MM.1S (cell line): ENCODE results near the gene PTCSC3.

Experiments
- EZH2 ChIP-seq: fragments of 300-600 bp; sonication (generic); optimal IDR thresholded peaks from 2 replicates; pipeline ENCODE3; 2017; ENCODE audit warnings: low read depth, mild to moderate bottlenecking, antibody characterized with exemption, low read length, mixed read lengths
- EZH2phosphoT487 ChIP-seq: fragments of 300-600 bp; sonication (generic); IDR thresholded peaks from 2 replicates; pipeline ENCODE4 v1.6.1; 2018; ENCODE audit warnings: antibody characterized with exemption, low read length
- TF ChIP-seq, protein P1 (sequence below): fragments of 300-600 bp; sonication (generic); IDR thresholded peaks from 2 replicates; pipeline ENCODE4 v1.5.1; 2016; ENCODE audit warnings: antibody characterized with exemption, low read length, mixed read lengths

DNA sequence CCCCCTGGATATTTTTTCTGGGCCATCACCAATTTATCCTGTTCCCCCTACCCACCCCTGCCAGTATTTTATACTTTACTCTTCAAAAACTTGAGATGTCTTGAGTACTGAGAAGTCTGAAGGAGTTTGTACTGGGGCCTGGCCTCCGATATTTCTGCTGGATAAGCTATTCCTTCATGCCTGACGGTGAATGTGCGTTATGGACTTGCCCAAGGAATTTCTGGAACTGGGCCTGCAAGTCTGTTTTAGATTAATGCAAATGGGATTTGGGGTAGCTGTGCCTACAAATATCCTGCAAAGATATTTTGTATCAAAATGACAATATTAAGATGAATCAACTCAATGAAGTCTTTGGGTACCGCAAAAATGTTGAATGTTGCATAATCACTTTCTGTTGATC, at the start of gene PTCSC3:
- TF ChIP-seq, protein P1, sequence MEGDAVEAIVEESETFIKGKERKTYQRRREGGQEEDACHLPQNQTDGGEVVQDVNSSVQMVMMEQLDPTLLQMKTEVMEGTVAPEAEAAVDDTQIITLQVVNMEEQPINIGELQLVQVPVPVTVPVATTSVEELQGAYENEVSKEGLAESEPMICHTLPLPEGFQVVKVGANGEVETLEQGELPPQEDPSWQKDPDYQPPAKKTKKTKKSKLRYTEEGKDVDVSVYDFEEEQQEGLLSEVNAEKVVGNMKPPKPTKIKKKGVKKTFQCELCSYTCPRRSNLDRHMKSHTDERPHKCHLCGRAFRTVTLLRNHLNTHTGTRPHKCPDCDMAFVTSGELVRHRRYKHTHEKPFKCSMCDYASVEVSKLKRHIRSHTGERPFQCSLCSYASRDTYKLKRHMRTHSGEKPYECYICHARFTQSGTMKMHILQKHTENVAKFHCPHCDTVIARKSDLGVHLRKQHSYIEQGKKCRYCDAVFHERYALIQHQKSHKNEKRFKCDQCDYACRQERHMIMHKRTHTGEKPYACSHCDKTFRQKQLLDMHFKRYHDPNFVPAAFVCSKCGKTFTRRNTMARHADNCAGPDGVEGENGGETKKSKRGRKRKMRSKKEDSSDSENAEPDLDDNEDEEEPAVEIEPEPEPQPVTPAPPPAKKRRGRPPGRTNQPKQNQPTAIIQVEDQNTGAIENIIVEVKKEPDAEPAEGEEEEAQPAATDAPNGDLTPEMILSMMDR = no peak
- TF ChIP-seq EZH2 (no peak), EZH2phosphoT487 (no peak)
